Measurements from ENCODE around the gene HEXD.
"Not testable (repeated sequence)": the region's sequence is repeated elsewhere in the genome, so short reads cannot be mapped to it uniquely, and the experiment has no call there.

Gene HEXD

DNA sequence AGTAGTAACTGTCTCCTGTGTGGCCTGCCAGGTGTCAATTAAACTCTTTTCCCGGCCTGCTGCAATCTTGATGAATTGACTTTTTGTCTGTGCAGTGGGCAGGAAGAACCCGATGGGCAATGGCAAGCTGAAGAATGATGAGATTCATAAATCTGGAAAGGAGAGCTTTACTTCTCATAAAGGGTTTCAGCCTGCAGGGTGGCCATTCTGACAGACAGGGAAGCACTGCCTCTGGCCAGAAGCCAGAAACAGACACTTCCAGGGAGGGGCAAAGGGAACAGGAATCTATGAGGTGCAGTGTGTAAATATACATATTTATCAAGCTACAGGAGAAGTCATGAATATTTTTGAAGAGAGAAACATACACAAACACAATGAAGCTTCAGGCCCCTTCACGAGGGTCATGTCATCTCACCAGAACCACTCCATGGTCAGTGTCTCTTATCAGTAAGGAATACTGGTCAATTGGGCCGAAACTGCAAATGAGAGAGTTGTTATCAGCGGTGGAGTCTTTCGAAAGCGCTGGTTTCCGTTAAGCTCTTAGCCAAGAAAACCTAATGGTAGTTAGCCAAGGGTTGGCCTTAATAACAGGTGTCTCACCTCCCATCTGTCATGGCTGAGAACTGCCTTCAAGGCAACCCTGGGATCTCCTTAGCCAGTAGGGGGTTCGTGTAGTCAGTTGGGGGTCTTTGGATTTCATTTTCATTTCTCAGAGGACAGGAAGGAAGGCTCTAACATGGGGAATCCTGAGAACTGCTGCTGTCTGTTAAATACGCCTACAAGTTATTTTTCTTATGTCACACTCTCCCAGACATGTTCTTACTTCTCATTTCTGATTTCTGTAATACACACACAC lies 39.2 kb downstream of the HEXD start:
- DNase-seq (ENCODE audit: low read depth in 2 of 3, low spot score in 1 of 3): no peak

GRCh38 chr17:82457929-82458178 lies 39.7 kb downstream of the HEXD start:
- DNase-seq (ENCODE audit: low read depth in 2 of 3, low spot score in 1 of 3): no peak

- DNase-seq (ENCODE audit: low read depth in 2 of 3, low spot score in 1 of 3): peak; percentile 94 to 95 (median 95)
These were observed 40.2 kb downstream of the HEXD start, which contains the start of gene NARF for GRCh38 chr17:82458179-82458884. Gene NARF (plus strand): TSS chr17:82458741. CDS start chr17:82458804, 63 bp downstream.

GRCh38 chr17:82458885-82459424 lies 40.8 kb downstream of the HEXD start:
- no peak for DNase-seq (ENCODE audit: low read depth in 2 of 3, low spot score in 1 of 3)

- DNase-seq (ENCODE audit: low read depth in 2 of 3, low spot score in 1 of 3): not testable (repeated sequence)
These were observed 41.8 kb downstream of the HEXD start for GRCh38 chr17:82459936-82460335.

DNA sequence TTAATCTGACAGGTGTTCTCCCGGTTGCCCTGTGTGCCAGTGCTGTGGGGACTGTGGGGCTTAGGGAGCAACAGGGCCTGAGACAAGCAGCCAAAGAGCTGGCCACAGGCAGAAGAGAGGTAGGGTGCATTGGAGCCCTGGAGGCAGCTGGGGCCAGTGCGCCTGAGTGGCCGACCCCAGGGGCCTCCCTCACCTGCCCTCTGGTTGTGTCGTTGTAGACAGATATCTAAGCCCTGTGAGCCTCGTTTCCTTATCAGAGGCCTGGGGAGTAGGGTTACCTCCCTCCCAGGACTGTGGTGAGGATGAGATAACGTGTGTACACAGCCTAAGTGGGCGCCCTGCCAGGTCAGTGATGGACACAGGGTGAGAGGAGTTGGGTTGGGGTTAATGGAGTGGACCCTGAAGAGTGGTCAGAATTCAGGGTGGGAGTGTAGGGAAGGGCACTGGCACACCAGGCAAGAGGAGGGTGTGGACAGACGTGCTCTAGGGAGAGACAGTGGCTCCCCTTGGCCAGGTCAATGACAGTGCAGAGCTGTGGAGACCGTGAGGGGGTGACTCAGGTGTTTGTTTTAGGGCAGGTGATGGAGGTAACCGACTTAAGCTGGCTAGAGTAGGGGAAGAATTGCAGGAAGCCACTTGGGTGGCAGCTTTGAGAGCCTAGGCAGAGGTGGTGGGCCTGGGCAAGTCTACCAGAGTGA lies 43.8 kb downstream of the HEXD start:
- no peak for DNase-seq (ENCODE audit: low read depth in 2 of 3, low spot score in 1 of 3)

- DNase-seq (ENCODE audit: low read depth in 2 of 3, low spot score in 1 of 3): no peak
These were observed 45.2 kb downstream of the HEXD start for GRCh38 chr17:82463391-82463790.

DNA sequence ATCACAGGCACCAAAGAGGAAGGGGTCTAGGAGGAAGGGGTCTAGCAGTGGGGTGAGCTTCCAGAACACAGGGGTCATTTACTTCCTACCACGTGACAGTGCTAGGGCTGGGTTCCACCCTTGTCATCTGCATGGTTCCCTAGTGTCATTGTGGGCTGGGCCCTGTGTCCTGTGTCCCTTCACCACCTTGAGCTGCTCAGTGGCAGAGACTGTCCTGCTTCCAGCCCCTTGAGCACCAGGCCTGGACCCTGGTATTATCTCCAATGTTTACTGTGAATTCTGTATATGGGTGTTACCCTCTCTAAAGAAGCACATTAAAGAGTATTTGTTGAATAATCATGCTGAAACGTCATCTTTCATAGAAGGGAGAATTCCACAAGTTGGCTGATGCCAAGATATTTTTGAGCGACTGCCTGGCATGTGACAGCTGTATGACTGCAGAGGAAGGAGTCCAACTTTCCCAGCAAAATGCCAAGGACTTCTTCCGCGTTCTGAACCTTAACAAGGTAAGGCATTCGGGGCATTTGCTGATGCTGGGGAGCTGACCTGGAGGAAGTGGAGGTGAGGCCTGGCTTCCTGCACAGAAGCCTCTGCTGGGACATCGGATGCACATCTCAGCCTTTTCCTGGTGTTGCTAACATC lies 45.9 kb downstream of the HEXD start:
- no peak for DNase-seq (ENCODE audit: low read depth in 2 of 3, low spot score in 1 of 3)

GRCh38 chr17:82464567-82464929 lies 46.4 kb downstream of the HEXD start:
- no peak for DNase-seq (ENCODE audit: low read depth in 2 of 3, low spot score in 1 of 3)

GRCh38 chr17:82465023-82465603 lies 47.0 kb downstream of the HEXD start:
- no peak for DNase-seq (ENCODE audit: low read depth in 2 of 3, low spot score in 1 of 3)

GRCh38 chr17:82468692-82469091 lies 50.5 kb downstream of the HEXD start:
- DNase-seq (ENCODE audit: low read depth in 2 of 3, low spot score in 1 of 3): no peak

DNA sequence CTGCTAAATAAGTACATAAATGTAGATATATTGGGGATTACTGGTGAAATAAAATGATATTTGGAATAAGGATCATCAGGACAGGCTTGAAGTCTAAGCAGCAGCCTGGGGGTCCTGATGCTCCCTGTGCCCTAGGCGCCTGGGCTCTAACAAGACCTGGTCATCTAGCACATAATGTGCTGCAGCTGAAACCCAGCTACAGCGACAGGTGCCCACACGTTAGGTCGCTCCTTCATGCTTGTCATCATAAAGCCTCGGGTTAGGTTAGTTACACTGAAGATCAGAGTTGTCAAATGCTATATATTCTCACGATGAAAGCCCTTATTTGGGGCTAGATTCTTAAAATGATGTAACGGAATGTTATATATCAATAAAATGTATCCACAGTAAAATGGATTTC lies 51.9 kb downstream of the HEXD start:
- DNase-seq (ENCODE audit: low read depth in 2 of 3, low spot score in 1 of 3): no peak

DNA sequence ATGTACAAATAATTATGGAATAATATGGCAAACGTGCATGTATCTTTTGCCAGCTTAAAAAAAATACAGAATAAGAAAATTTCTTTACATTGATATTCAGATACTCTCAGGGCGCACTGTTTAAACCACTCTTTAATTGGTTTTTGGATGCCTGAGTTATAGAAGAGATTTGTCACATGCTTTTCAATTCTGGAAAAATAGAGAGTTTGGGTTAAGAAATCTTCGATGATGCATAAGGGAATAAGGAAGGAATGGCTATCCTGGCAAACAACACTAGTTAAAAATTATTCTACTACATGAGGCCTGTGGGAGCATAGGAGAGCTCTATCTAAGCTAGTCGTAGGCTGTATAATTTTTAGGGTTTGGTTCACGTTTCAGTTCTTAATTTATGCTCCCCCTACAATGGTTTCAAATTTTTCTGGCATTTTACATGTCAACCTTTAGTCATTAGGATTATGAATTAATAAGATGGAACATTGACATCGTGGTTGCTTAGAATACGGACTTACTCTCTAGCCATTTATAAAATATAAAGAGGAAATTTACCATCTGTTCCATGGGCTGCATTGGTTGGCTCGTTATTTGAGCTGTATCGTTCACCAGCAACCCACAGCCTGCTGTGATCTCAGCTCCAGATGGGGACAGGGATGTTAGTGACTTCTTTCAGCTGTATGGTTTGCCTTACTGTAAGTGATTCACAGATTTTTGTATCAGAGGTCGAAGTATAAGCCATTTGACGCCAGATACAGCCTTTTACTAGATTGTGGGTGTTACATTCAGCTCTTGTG lies 56.3 kb downstream of the HEXD start:
- DNase-seq (ENCODE audit: low read depth in 2 of 3, low spot score in 1 of 3): no peak

GRCh38 chr17:82475458-82475857 lies 57.3 kb downstream of the HEXD start:
- DNase-seq (ENCODE audit: low read depth in 2 of 3, low spot score in 1 of 3): no peak

GRCh38 chr17:82477934-82478333 lies 59.8 kb downstream of the HEXD start:
- DNase-seq (ENCODE audit: low read depth in 2 of 3, low spot score in 1 of 3): no peak

DNA sequence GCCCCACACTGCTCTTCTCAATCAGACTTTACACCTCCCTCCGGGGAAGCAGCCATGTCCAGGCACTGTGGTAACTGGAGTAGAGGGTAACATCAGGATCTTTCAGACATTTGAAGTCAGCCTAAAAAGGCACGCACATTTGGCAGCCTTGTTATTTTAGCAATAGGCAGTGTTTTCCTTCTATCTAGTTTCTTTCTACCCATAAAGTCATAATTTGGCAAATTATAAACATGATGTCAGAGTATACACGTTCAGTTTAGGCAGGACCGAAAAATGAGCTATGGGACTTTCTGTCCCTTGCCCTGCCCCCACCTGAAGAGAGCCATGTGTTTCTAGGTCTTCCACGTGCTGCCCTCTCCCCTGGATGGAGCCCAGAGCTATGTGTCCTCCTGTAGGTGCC lies 61.5 kb downstream of the HEXD start:
- DNase-seq (ENCODE audit: low read depth in 2 of 3, low spot score in 1 of 3): no peak

DNA sequence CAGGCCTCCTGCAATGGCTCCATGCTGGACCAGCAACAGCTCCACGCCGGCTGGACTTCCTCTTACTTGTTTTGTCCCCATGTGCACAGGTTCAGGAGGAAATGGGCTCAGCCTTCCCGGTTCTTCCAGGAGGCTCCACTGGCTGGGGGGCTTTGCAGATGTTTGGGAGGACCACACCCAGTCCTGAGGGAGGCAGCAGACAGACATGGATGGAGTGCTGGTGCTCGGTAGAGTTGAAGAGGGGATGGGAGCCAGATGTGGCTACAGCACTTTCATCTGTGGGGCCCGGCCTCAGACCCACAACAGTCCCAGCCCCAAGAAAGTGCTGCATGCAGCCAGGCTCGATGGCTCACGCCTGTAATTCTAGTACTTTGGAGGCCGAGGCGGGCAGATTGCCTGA lies 62.2 kb downstream of the HEXD start:
- DNase-seq (ENCODE audit: low read depth in 2 of 3, low spot score in 1 of 3): no peak

GRCh38 chr17:82483204-82483660 lies 65.1 kb downstream of the HEXD start:
- no peak for DNase-seq (ENCODE audit: low read depth in 2 of 3, low spot score in 1 of 3)

GRCh38 chr17:82483836-82484235 lies 65.7 kb downstream of the HEXD start:
- no peak for DNase-seq (ENCODE audit: low read depth in 2 of 3, low spot score in 1 of 3)

All from stimulated activated CD4-positive, alpha-beta T cell treated with anti-CD3 and anti-CD28 coated beads, Interleukin-12 subunit alpha, Interleukin-12 subunit beta, amount 100 ng/mL, for 48 hours (primary cell).